ENCODE results near the gene ERC1.

- TF ChIP-seq POLR2A (IDR thresholded peaks at IDR 0.05; ENCODE audit: low read depth, low read length) (no peak), POU2F2 (IDR thresholded peaks at IDR 0.05; ENCODE audit: low read depth, low read length) (no peak), TAF1 (IDR thresholded peaks at IDR 0.05; ENCODE audit: low read depth, low read length) (no peak), POLR2AphosphoS5 (IDR thresholded peaks at IDR 0.05; ENCODE audit: low read depth, low read length) (no peak), SPI1 (IDR thresholded peaks at IDR 0.05; ENCODE audit: low read depth, low read length) (no peak)
These were observed 194.6 kb downstream of the ERC1 start for GRCh38 chr12:1185460-1186182.
